Uterus (tissue), 2 donors: Measurements from ENCODE around the gene ANKRD60.

Source experiments
- CTCF ChIP-seq, 4 experiments: fragments of 200-600 bp in 2 of 4; fragments of 450-650 bp in 2 of 4; sonication (generic) in 2 of 4; IDR thresholded peaks; one replicate each; pipeline ENCODE4 v1.5.1; 2016 to 2019; ENCODE audit warnings: antibody characterized with exemption in 4 of 4, mild to moderate bottlenecking in 2 of 4, moderate library complexity in 1 of 4
- POLR2A ChIP-seq, 2 donors: fragments of 450-650 bp; IDR thresholded peaks; one replicate each; pipeline ENCODE4 v1.6.1; 2016; ENCODE audit warnings: antibody characterized with exemption in 2 of 2, mild to moderate bottlenecking in 1 of 2, moderate library complexity in 1 of 2

- TF ChIP-seq CTCF (IDR thresholded peaks at IDR 0.05) (no peak), POLR2A (IDR thresholded peaks at IDR 0.05) (no peak)
These were observed 15.3 kb downstream of the ANKRD60 start for GRCh38 chr20:58213121-58213520.
